ENCODE data around the gene CDKAL1. TPM values are rescaled to one million over a fixed set of nuclear protein-coding genes. Genes with fewer than 3 reads are reported as not detected.

The CDKAL1 gene
- total and polyA plus RNA-seq, 10 of the 15 experiments (the other 5 are each of a cell fraction or from before 2014, with no cell fraction given): 10.7 to 26.9 (median 17.3) TPM

- TF ChIP-seq ZBTB40 (IDR thresholded peaks at IDR 0.05; ENCODE audit: borderline replicate concordance): no peak
- no peak for TF ChIP-seq JUND (IDR thresholded peaks at IDR 0.05; ENCODE audit: low read depth, low read length)
- TF ChIP-seq MTA2 (IDR thresholded peaks at IDR 0.05; ENCODE audit: low read depth): peak; percentile 75
- TF ChIP-seq TCF3 (IDR thresholded peaks at IDR 0.05; ENCODE audit: borderline replicate concordance, insufficient read depth, low read depth, low read length): no peak
- TF ChIP-seq MEF2B (IDR thresholded peaks at IDR 0.05; ENCODE audit: partially characterized antibody, poor library complexity, severe bottlenecking): no peak
- peak; percentile 88 for TF ChIP-seq EED (IDR thresholded peaks at IDR 0.05; ENCODE audit: low read depth)
- TF ChIP-seq NKRF (conservative IDR thresholded peaks at IDR 0.05): no peak
- 0 out of 2 replicates have a peak, but pooled peaks have one; percentile 51 for TF ChIP-seq IRF5 (IDR thresholded peaks at IDR 0.05; ENCODE audit: borderline replicate concordance)
- no peak for TF ChIP-seq BCLAF1 (IDR thresholded peaks at IDR 0.05)
- TF ChIP-seq ZSCAN29 (IDR thresholded peaks at IDR 0.05): no peak
- no peak for TF ChIP-seq ZBTB4 (CRISPR knock-in tag; IDR thresholded peaks at IDR 0.05)
- TF ChIP-seq RELB (IDR thresholded peaks at IDR 0.05; ENCODE audit: low read depth): no peak
- no peak for TF ChIP-seq FOXM1 (IDR thresholded peaks at IDR 0.05; ENCODE audit: low read depth, low read length)
Observed at GRCh38 chr6:20946022-20946421, 411.8 kb downstream of the CDKAL1 start (continued).
